OCI-LY3 (cell line): ENCODE measurements around the gene ID1.
A peak's percentile ranks its signal among the peaks of the same experiment; 100 is the strongest.

Source experiments
- H2AFZ ChIP-seq: fragments of 200-600, 300-600 bp; shearing (Covaris generic); 2 replicates; pipeline ENCODE4 v1.6.0; 2014; ENCODE audit warnings: antibody characterized with exemption, low read depth, low read length
- H3K27ac ChIP-seq: fragments of 200-600, 300-600 bp; sonication (generic); 2 replicates; pipeline ENCODE4 v1.5.1; 2014; ENCODE audit warnings: mild to moderate bottlenecking, low read length, moderate library complexity, mixed read lengths
- H3K27me3 ChIP-seq: fragments of 200-600, 300-600 bp; sonication (generic); 2 replicates; pipeline ENCODE4 v1.6.1; 2014; ENCODE audit warnings: low read depth, low read length, mixed read lengths
- H3K36me3 ChIP-seq: fragments of 200-600, 300-600 bp; sonication (generic); replicated peaks from 2 replicates; pipeline ENCODE3; 2014; ENCODE audit warnings: low read depth, low read length, mixed read lengths
- H3K4me1 ChIP-seq: fragments of 300-600, 200-600 bp; sonication (generic); 2 replicates; pipeline ENCODE4 v1.6.1; 2014; ENCODE audit warnings: low read length, mixed read lengths
- H3K4me2 ChIP-seq: fragments of 200-600, 300-600 bp; sonication (generic); 2 replicates; pipeline ENCODE4 v1.6.1; 2014; ENCODE audit warnings: low read length, mixed read lengths
- H3K4me3 ChIP-seq: fragments of 300-600, 200-600 bp; sonication (generic); 2 replicates; pipeline ENCODE4 v1.5.1; 2014; ENCODE audit warnings: antibody characterized with exemption, mild to moderate bottlenecking, low read length, moderate library complexity
- H3K79me2 ChIP-seq: fragments of 300-600, 200-600 bp; shearing (Covaris generic); 2 replicates; pipeline ENCODE4 v1.6.1; 2014; ENCODE audit warnings: mild to moderate bottlenecking, low read length, mixed read lengths
- H3K9ac ChIP-seq: fragments of 300-600, 200-600 bp; shearing (Covaris generic); 2 replicates; pipeline ENCODE4 v1.6.0; 2014; ENCODE audit warnings: mild to moderate bottlenecking, low read length, moderate library complexity
- H3K9me3 ChIP-seq: fragments of 200-600, 300-600 bp; shearing (Covaris generic); 2 replicates; pipeline ENCODE4 v1.6.1; 2014; ENCODE audit warnings: low read length, mixed read lengths; ENCODE audit not compliant: insufficient read depth
- H4K20me1 ChIP-seq: fragments of 200-600, 300-600 bp; sonication (generic); 2 replicates; pipeline ENCODE4 v1.6.1; 2016; ENCODE audit warnings: low read length, mixed read lengths; ENCODE audit not compliant: insufficient read depth
- EZH2phosphoT487 ChIP-seq: fragments of 200-600 bp; shearing (Covaris generic); IDR thresholded peaks from 2 replicates; pipeline ENCODE4 v1.6.1; 2018; ENCODE audit warnings: antibody characterized with exemption, mixed run types, low read depth
- TF ChIP-seq, protein P1 (sequence below): fragments of 200-600, 300-600 bp; sonication (generic); IDR thresholded peaks from 2 replicates; pipeline ENCODE4 v1.5.1; 2014; ENCODE audit warnings: antibody characterized with exemption, low read length, low read depth

The ID1 gene

GRCh38 chr20:31580706-31581105 is 24.4 kb upstream of the ID1 start:
- no peaks in the 10 kb centered on the region for H4K20me1 ChIP-seq
- no peaks in the 10 kb centered on the region for H3K36me3 ChIP-seq
- no peaks in the 10 kb centered on the region for H3K79me2 ChIP-seq
- no peaks in the 10 kb centered on the region for H3K9me3 ChIP-seq
- H3K27ac ChIP-seq: no peak overlapping the region
- H3K4me3 ChIP-seq: no peak overlapping the region
- no peak overlapping the region for H2AFZ ChIP-seq
- no peaks in the 10 kb centered on the region for H3K27me3 ChIP-seq
- H3K4me2 ChIP-seq: no peak overlapping the region
- no peak overlapping the region for H3K9ac ChIP-seq
- TF ChIP-seq, protein P1, sequence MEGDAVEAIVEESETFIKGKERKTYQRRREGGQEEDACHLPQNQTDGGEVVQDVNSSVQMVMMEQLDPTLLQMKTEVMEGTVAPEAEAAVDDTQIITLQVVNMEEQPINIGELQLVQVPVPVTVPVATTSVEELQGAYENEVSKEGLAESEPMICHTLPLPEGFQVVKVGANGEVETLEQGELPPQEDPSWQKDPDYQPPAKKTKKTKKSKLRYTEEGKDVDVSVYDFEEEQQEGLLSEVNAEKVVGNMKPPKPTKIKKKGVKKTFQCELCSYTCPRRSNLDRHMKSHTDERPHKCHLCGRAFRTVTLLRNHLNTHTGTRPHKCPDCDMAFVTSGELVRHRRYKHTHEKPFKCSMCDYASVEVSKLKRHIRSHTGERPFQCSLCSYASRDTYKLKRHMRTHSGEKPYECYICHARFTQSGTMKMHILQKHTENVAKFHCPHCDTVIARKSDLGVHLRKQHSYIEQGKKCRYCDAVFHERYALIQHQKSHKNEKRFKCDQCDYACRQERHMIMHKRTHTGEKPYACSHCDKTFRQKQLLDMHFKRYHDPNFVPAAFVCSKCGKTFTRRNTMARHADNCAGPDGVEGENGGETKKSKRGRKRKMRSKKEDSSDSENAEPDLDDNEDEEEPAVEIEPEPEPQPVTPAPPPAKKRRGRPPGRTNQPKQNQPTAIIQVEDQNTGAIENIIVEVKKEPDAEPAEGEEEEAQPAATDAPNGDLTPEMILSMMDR: no peak
- TF ChIP-seq EZH2phosphoT487: no peak
- H3K4me1 ChIP-seq: no peaks in the 10 kb centered on the region

DNA sequence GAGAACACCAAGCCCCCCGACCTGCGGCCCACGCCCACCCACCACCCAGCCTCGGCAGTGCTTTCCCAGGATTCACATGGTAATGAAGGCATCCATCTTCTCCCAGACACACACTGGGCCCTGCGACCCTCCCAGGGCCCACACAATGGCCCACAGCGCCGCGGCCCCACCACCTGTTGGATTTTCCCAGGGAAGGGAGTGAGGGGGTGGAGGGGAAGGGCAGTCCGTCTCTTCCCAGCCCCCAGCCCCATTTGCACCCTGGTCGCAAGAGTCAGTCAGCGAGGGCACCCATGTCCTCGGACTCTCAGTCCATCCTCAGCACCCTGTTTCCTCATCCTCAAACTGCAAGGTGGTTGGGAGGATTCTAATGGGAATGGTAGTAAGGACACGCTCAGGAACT is 23.7 kb upstream of the ID1 start:
- H3K4me1 ChIP-seq: no peaks in the 10 kb centered on the region
- no peaks in the 10 kb centered on the region for H3K27me3 ChIP-seq
- no peak overlapping the region for H3K9ac ChIP-seq
- H3K27ac ChIP-seq: no peak overlapping the region
- no peaks in the 10 kb centered on the region for H3K36me3 ChIP-seq
- no peak overlapping the region for H3K4me2 ChIP-seq
- no peaks in the 10 kb centered on the region for H3K9me3 ChIP-seq
- H4K20me1 ChIP-seq: no peaks in the 10 kb centered on the region
- no peaks in the 10 kb centered on the region for H3K79me2 ChIP-seq
- H2AFZ ChIP-seq: no peak overlapping the region
- no peak overlapping the region for H3K4me3 ChIP-seq
- no peak for TF ChIP-seq EZH2phosphoT487
- TF ChIP-seq, protein P1: no peak

- no peak overlapping the region for H3K9ac ChIP-seq
Observed at GRCh38 chr20:31587545-31588389, 17.3 kb upstream of the ID1 start.

DNA sequence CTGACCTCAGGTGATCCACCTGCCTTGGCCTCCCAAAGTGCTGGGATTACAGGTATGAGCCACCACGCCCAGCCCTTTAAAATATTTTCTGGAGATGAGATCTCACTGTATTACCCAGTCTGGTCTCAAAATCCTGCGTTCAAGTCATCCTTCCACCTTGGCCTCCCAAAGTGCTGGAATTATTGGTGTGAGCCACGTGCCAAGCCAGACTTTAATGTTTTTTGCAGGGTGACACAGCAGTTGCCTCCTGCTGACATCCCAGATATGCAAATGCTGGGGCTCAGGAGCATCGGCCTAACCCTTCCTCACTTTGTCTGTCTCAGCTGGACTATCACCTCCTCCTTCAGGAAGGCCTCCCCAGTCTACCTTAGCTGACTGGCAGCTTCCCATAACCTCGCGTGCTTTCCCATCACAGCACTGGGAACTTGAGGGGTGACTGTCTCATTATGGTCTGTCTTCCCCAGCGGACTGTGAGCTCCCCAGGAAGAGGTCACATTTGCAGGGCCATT is 14.3 kb upstream of the ID1 start:
- Histone ChIP-seq H3K4me2 (no peak overlapping the region), H3K4me3 (no peak overlapping the region), H3K27me3 (no peaks in the 10 kb centered on the region), H4K20me1 (no peaks in the 10 kb centered on the region), H2AFZ (no peak overlapping the region), H3K4me1 (no peaks in the 10 kb centered on the region), H3K9ac (no peak overlapping the region), H3K36me3 (no peaks in the 10 kb centered on the region), H3K79me2 (no peaks in the 10 kb centered on the region), H3K27ac (no peak overlapping the region), H3K9me3 (no peaks in the 10 kb centered on the region)
- no peak for TF ChIP-seq EZH2phosphoT487
- TF ChIP-seq, protein P1: no peak

More at GRCh38 chr20:31587545-31588389, 17.3 kb upstream of the ID1 start:
- Histone ChIP-seq H3K4me1 (no peaks in the 10 kb centered on the region), H3K27ac (no peak overlapping the region), H3K4me2 (peak overlapping the region; percentile 20; the same call in 1 of the 2 replicates), H2AFZ (no peak overlapping the region), H3K79me2 (no peaks in the 10 kb centered on the region), H3K9me3 (no peaks in the 10 kb centered on the region), H3K27me3 (no peaks in the 10 kb centered on the region), H3K4me3 (peak overlapping the region; percentile 25; the same call in 1 of the 2 replicates), H3K36me3 (no peaks in the 10 kb centered on the region), H4K20me1 (no peaks in the 10 kb centered on the region)
- TF ChIP-seq, protein P1: no peak
- TF ChIP-seq EZH2phosphoT487: no peak
